Right lung (tissue), 5 donors: ENCODE data around the gene GDAP2. TPM values are rescaled to one million over a fixed set of nuclear protein-coding genes. Genes with fewer than 3 reads are reported as not detected.

Source experiments
- DNase-seq, 2 donors: peaks; one replicate each; pipeline ENCODE4 v3.0.0-alpha.2; 2013
- polyA plus RNA-seq, 5 donors: library from polyadenylated mRNA; unstranded; fragments of 120-200 nt; gene quantifications; one replicate each; pipeline versions ENCODE4 v1.2.1 to v1.2.3, GENCODE V29; 2013; ENCODE audit warnings: inconsistent platforms in 1 of 5, low replicate concordance in 1 of 5; ENCODE audit not compliant: insufficient read length in 5 of 5, insufficient read depth in 1 of 5

Gene GDAP2
- polyA plus RNA-seq, 5 donors: 9.9 to 18.8 (median 17.1) TPM

DNA sequence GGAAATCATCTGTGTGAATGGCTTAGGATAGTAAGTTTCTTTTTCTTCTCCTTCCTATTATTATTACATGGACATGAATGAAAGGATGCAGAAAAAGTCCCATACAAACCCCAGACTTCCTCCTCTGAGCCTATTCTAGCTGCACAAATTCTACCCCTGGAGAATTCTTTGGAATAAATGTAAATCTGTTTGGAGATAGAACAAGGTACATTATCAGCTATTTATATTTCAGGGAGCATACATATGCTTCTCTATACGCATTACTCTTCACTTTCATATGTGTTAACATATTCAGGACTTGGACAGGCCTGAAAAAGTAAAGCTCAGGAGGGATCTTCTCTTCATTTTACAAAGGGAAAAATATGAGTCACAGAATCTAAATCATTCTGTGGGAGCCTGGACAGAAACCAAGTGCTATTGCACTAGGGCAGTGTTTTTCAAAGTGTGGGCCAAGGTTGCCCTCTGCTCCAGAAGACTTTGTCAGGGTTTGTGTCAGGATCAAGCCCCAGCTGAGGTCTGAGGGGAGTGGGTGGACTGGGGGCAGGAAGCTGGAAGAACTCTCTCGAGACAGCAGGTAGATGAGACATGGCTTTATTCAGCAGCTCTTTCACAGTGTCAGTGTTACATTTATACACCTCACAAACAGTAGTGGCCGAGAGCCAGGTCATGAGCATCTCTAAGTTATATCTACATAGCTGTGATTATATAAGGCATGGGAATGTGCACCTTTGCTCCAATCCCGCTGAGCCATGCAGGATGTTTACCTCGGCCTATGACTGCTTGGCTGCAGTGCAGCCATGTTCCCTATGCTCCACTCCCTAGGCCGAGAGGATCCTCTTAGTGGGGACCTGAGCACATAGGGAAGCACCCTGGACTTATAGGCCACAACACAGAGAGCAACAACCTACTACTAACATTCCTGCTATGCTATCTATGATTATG is 114.3 kb downstream of the GDAP2 start:
- DNase-seq: no peak

Other genes with a start within 250 kb of the GDAP2 start
- gene WDR3, start 118 bp upstream of the GDAP2 start, polyA plus RNA-seq: 10 to 100 TPM; 20.6 to 38.1 (median 29.4) TPM